HG03558 (cell line): ENCODE data around the gene ZC3H7B.

Experiments
- ATAC-seq: cut with Tn5 transposase; IDR thresholded peaks from one replicate; pipeline ENCODE4 v1.9.1; 2021; ENCODE audit warnings: moderate number of reproducible peaks; ENCODE audit not compliant: unreplicated experiment; ENCODE audit errors: extremely low read depth

The ZC3H7B gene

GRCh38 chr22:41406410-41406809 lies 105.1 kb downstream of the ZC3H7B start:
- no peak for ATAC-seq

- ATAC-seq: no peak
Measured at GRCh38 chr22:41407433-41407832, 106.1 kb downstream of the ZC3H7B start.

DNA sequence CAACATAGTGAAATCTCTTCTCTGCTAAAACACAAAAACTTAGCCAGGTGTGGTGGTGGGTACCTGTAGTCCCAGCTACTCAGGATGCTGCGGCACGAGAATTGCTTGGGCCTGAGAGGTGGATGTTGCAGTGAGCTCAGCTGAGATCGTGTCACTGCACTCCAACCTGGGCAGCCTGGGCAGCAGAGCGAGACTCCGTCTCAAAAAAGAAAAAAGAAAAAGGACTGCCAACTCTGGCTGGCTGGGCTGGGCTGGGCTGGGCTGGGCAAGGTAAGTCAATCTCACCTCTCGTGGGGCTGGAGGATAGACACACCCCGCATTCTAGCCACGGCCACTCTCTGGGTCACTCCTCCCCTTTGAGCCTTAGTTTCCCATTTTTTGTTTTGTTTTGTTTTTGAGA lies 107.3 kb downstream of the ZC3H7B start:
- no peak for ATAC-seq
